Tibial nerve (tissue), 4 donors: ENCODE data around the gene TRPC6. TPM values are rescaled to one million over a fixed set of nuclear protein-coding genes. Genes with fewer than 3 reads are reported as not detected.

Source experiments
- DNase-seq, 2 donors: peaks; one replicate each; pipeline ENCODE4 v3.0.0-alpha.2; 2019; ENCODE audit warnings: low spot score in 2 of 2
- H3K27ac ChIP-seq, 4 donors: fragments of 200-600 bp; sonication (generic) in 3 of 4; one replicate each; pipeline ENCODE4 v1.5.1; 2017 to 2019; ENCODE audit warnings: mild to moderate bottlenecking in 1 of 4
- H3K27me3 ChIP-seq, 2 donors: fragments of 200-600 bp; sonication (generic) in 1 of 2; one replicate each; pipeline versions ENCODE4 v1.5.1 to v1.6.0; 2017 to 2019
- H3K36me3 ChIP-seq, 3 donors: fragments of 200-600 bp; sonication (generic); one replicate each; pipeline ENCODE4 v1.5.1; 2018 to 2019
- H3K4me1 ChIP-seq, 4 donors: fragments of 200-600 bp; sonication (generic) in 3 of 4; one replicate each; pipeline ENCODE4 v1.5.1; 2017 to 2019
- H3K4me3 ChIP-seq, 4 donors: fragments of 200-600 bp; sonication (generic) in 3 of 4; one replicate each; pipeline ENCODE4 v1.5.1; 2017 to 2019; ENCODE audit warnings: mild to moderate bottlenecking in 1 of 4, moderate library complexity in 1 of 4
- H3K9me3 ChIP-seq, 4 donors: fragments of 200-600 bp; sonication (generic) in 3 of 4; one replicate each; pipeline ENCODE4 v1.5.1; 2017 to 2019
- CTCF ChIP-seq, 5 experiments: fragments of 200-600 bp in 3 of 5; fragments of 450-650 bp in 2 of 5; sonication (generic) in 3 of 5; IDR thresholded peaks; one replicate each; pipeline ENCODE4 v1.5.1; 2016 to 2019; ENCODE audit warnings: antibody characterized with exemption in 5 of 5, mild to moderate bottlenecking in 3 of 5, moderate library complexity in 2 of 5
- EP300 ChIP-seq, 2 donors: sonication (generic); formaldehyde crosslinking; IDR thresholded peaks; one replicate each; pipeline ENCODE4 v1.6.1; 2017; ENCODE audit warnings: antibody characterized with exemption in 2 of 2, mild to moderate bottlenecking in 1 of 2
- POLR2A ChIP-seq, 2 donors: fragments of 450-650 bp; IDR thresholded peaks; one replicate each; pipeline ENCODE4 v1.6.1; 2017; ENCODE audit warnings: antibody characterized with exemption in 2 of 2, mild to moderate bottlenecking in 2 of 2, moderate library complexity in 2 of 2
- WGBS, 2 donors: methylation state at CpG; one replicate each; pipeline ENCODE4 v1.1.5; 2018; 5-methylcytosine and 5-hydroxymethylcytosine counted together
- total RNA-seq, 4 donors: library from RNA; depleted of rRNA; stranded (reverse); fragments of >200 nt; gene quantifications; one replicate each; pipeline ENCODE4 v1.1.0, GENCODE V29; 2016

Gene TRPC6
- total RNA-seq, 4 donors from 2014 or later, result 1.3 to 2.4 (median 1.8) TPM

- 25 to 41% methylated on average over 3 of the region's 3 CpGs for WGBS, 2 donors
- Histone ChIP-seq H3K27me3 (no peaks in the 10 kb centered on the region), H3K4me3 (no peak overlapping the region), H3K9me3 (no peaks in the 10 kb centered on the region), H3K27ac (no peak overlapping the region), H3K36me3 (no peaks in the 10 kb centered on the region), H3K4me1 (no peaks in the 10 kb centered on the region)
- TF ChIP-seq EP300 (IDR thresholded peaks at IDR 0.05) (no peak), CTCF (IDR thresholded peaks at IDR 0.05) (no peak), POLR2A (IDR thresholded peaks at IDR 0.05) (no peak)
- DNase-seq, result no peak
Observed at GRCh38 chr11:101600924-101601323, 17.1 kb upstream of the TRPC6 start.

GRCh38 chr11:101586965-101587364 lies 3.2 kb upstream of the TRPC6 start:
- no peak overlapping the region for H3K27ac ChIP-seq
- TF ChIP-seq CTCF (IDR thresholded peaks at IDR 0.05) (no peak), EP300 (IDR thresholded peaks at IDR 0.05) (no peak), POLR2A (IDR thresholded peaks at IDR 0.05) (no peak)
- DNase-seq, result no peak
- no peaks in the 10 kb centered on the region for H3K9me3 ChIP-seq
- peaks cover 0 to 29% of the 10 kb centered on the region in 2 donors for H3K27me3 ChIP-seq
- 84% methylated on average over 5 of the region's 5 CpGs for WGBS, 2 donors
- H3K4me1 ChIP-seq, result peaks cover 0 to 19% (median 0%) of the 10 kb centered on the region in 4 donors
- H3K36me3 ChIP-seq, result no peaks in the 10 kb centered on the region
- H3K4me3 ChIP-seq, result no peak overlapping the region

GRCh38 chr11:101584655-101585054 lies 848 bp upstream of the TRPC6 start:
- no peak for DNase-seq
- Histone ChIP-seq H3K4me3 (no peak overlapping the region), H3K27me3 (peaks cover 0 to 30% of the 10 kb centered on the region in 2 donors), H3K36me3 (no peaks in the 10 kb centered on the region), H3K4me1 (peaks cover 0 to 19% (median 0%) of the 10 kb centered on the region in 4 donors), H3K27ac (no peak overlapping the region), H3K9me3 (no peaks in the 10 kb centered on the region)
- 46 to 54% methylated on average over 2 of the region's 2 CpGs for WGBS, 2 donors
- no peak for TF ChIP-seq POLR2A (IDR thresholded peaks at IDR 0.05)
- no peak for TF ChIP-seq EP300 (IDR thresholded peaks at IDR 0.05)
- no peak for TF ChIP-seq CTCF (IDR thresholded peaks at IDR 0.05)

GRCh38 chr11:101584129-101584515 lies 315 bp upstream of the TRPC6 start:
- peaks cover 0 to 30% of the 10 kb centered on the region in 2 donors for H3K27me3 ChIP-seq
- H3K9me3 ChIP-seq, result no peaks in the 10 kb centered on the region
- TF ChIP-seq POLR2A (IDR thresholded peaks at IDR 0.05) (no peak), EP300 (IDR thresholded peaks at IDR 0.05) (no peak), CTCF (IDR thresholded peaks at IDR 0.05) (no peak)
- no peak for DNase-seq
- H3K27ac ChIP-seq, result no peak overlapping the region
- H3K36me3 ChIP-seq, result no peaks in the 10 kb centered on the region
- peaks cover 0 to 19% (median 0%) of the 10 kb centered on the region in 4 donors for H3K4me1 ChIP-seq
- 40 to 43% methylated on average over 8 of the region's 8 CpGs for WGBS, 2 donors
- peak overlapping the region in 3 of 4 donors; percentile 32 to 58 (median 36) for H3K4me3 ChIP-seq

GRCh38 chr11:101582989-101583250 lies 887 bp downstream of the TRPC6 start:
- Histone ChIP-seq H3K27ac (peak overlapping the region in 2 of 4 donors; percentile 5 to 34), H3K9me3 (no peaks in the 10 kb centered on the region), H3K27me3 (peaks cover 0 to 30% of the 10 kb centered on the region in 2 donors), H3K4me3 (peak overlapping the region; percentile 32 to 58 (median 40)), H3K36me3 (no peaks in the 10 kb centered on the region), H3K4me1 (peaks cover 0 to 19% (median 0%) of the 10 kb centered on the region in 4 donors)
- no peak for TF ChIP-seq EP300 (IDR thresholded peaks at IDR 0.05)
- no peak for TF ChIP-seq POLR2A (IDR thresholded peaks at IDR 0.05)
- TF ChIP-seq CTCF (IDR thresholded peaks at IDR 0.05), result no peak
- 0% methylated on average over 7 of the region's 19 CpGs; no CpG with 5 or more reads in 1 of the 2 donors for WGBS, 2 donors
- no peak for DNase-seq
